Astrocyte of the spinal cord (primary cell): ENCODE results near the gene KIAA1958.

Experiments
- DNase-seq: peaks from one replicate; pipeline ENCODE4 v3.0.0; 2011; ENCODE audit warnings: low read depth, low spot score
- H3K4me3 ChIP-seq: 2 replicates; pipeline ENCODE4 v1.5.1; 2011; ENCODE audit warnings: low read depth, mild to moderate bottlenecking, low read length, moderate library complexity
- CTCF ChIP-seq: IDR thresholded peaks from 2 replicates; pipeline ENCODE4 v1.5.1; 2012; ENCODE audit warnings: low read depth, mild to moderate bottlenecking, low read length, inconsistent platforms
- in situ Hi-C: cut with HindIII; loops from 2 replicates; pipeline ENCODE4 v1.10.0; 2017; ENCODE audit warnings: low sequenced_read_pairs

The KIAA1958 gene

GRCh38 chr9:112629671-112630485 is 143.3 kb downstream of the KIAA1958 start:
- H3K4me3 ChIP-seq, result no peak overlapping the region
- no peak for DNase-seq
- TF ChIP-seq CTCF, result no peak
- in situ Hi-C loops, result no loop called here

GRCh38 chr9:112631313-112632070 is 144.9 kb downstream of the KIAA1958 start:
- H3K4me3 ChIP-seq, result no peak overlapping the region
- TF ChIP-seq CTCF, result no peak
- no peak for DNase-seq
- in situ Hi-C loops, result no loop called here

GRCh38 chr9:112640311-112640710 is 153.7 kb downstream of the KIAA1958 start:
- in situ Hi-C loops, result no loop called here

GRCh38 chr9:112642126-112642525 is 155.5 kb downstream of the KIAA1958 start:
- DNase-seq, result no peak
- in situ Hi-C loops, result no loop called here
- no peak overlapping the region for H3K4me3 ChIP-seq
- TF ChIP-seq CTCF, result no peak

More at GRCh38 chr9:112640311-112640710, 153.7 kb downstream of the KIAA1958 start:
- no peak overlapping the region for H3K4me3 ChIP-seq
- DNase-seq, result peak; percentile 7
- no peak for TF ChIP-seq CTCF

GRCh38 chr9:112647596-112647995 is 161.0 kb downstream of the KIAA1958 start:
- in situ Hi-C loops, result no loop called here
- TF ChIP-seq CTCF, result no peak
- DNase-seq, result no peak
- H3K4me3 ChIP-seq, result no peak overlapping the region

- no peak for TF ChIP-seq CTCF
Measured at GRCh38 chr9:112648624-112649023, 162.0 kb downstream of the KIAA1958 start.

More at GRCh38 chr9:112648624-112649023, 162.0 kb downstream of the KIAA1958 start:
- DNase-seq, result no peak
- in situ Hi-C loops, result no loop called here
- no peak overlapping the region for H3K4me3 ChIP-seq
